Caco-2 (cell line): ENCODE data around the gene MPZ. TPM values are rescaled to one million over a fixed set of nuclear protein-coding genes. Genes with fewer than 3 reads are reported as not detected.
A peak's percentile ranks its signal among the peaks of the same experiment; 100 is the strongest.

Experiments used
- BruUV-seq: library from RNA; stranded (reverse); fragments of 400-500 nt; replicated peaks from 2 replicates; lab custom pipeline; 2021; lab: Mats Ljungman, UMichigan
- CTCF ChIA-PET: fragments of 300-600 bp; sonication (Branson Sonifier 250); formaldehyde crosslinking; loops from one replicate; lab custom pipeline; 2022; ENCODE audit warnings: antibody characterized with exemption; lab: Charles Lee
- POLR2A ChIA-PET: fragments of 300-600 bp; sonication (Branson Sonifier 250); formaldehyde crosslinking; loops from one replicate; lab custom pipeline; 2022; ENCODE audit warnings: antibody characterized with exemption; lab: Charles Lee
- DNase-seq, 2 experiments: peaks; one replicate each; pipeline versions ENCODE4 v3.0.0 to v3.0.0-alpha.2; 2020 to 2022
- H3K27me3 ChIP-seq: replicated peaks from 2 replicates; pipeline ENCODE4 v1.6.0; 2011; ENCODE audit warnings: low read length; ENCODE audit not compliant: control insufficient read depth, insufficient read depth
- H3K36me3 ChIP-seq: 2 replicates; pipeline ENCODE4 v1.5.1; 2011; ENCODE audit warnings: low read length; ENCODE audit not compliant: control insufficient read depth, insufficient read depth
- H3K4me1 ChIP-seq: fragments of 250-450 bp; sonication (Bioruptor Pico); 2 replicates; pipeline ENCODE4 v1.5.1; 2020; ENCODE audit warnings: mild to moderate bottlenecking
- H3K4me3 ChIP-seq: 2 replicates; pipeline ENCODE4 v1.5.1; 2011; ENCODE audit warnings: low read depth, mild to moderate bottlenecking, control low read depth, low read length
- H3K9me3 ChIP-seq: fragments of 250-450 bp; sonication (Bioruptor Pico); 2 replicates; pipeline ENCODE4 v1.5.1; 2020; ENCODE audit warnings: mild to moderate bottlenecking, moderate library complexity
- H3K27ac Mint-ChIP-seq: one replicate; pipeline ENCODE4 v1.8.0; 2022; ENCODE audit warnings: mixed read lengths; ENCODE audit not compliant: unreplicated experiment
- H3K27me3 Mint-ChIP-seq: one replicate; pipeline ENCODE4 v1.8.0; 2022; ENCODE audit warnings: mixed read lengths; ENCODE audit not compliant: insufficient read depth, unreplicated experiment
- H3K36me3 Mint-ChIP-seq: one replicate; pipeline ENCODE4 v1.8.0; 2022; ENCODE audit warnings: mild to moderate bottlenecking, mixed read lengths; ENCODE audit not compliant: insufficient read depth, unreplicated experiment
- H3K4me1 Mint-ChIP-seq: one replicate; pipeline ENCODE4 v1.8.0; 2022; ENCODE audit warnings: low read depth, mixed read lengths; ENCODE audit not compliant: unreplicated experiment
- H3K4me3 Mint-ChIP-seq: one replicate; pipeline ENCODE4 v1.8.0; 2022; ENCODE audit warnings: mild to moderate bottlenecking, moderate library complexity, mixed read lengths; ENCODE audit not compliant: unreplicated experiment
- H3K9me3 Mint-ChIP-seq: one replicate; pipeline ENCODE4 v1.8.0; 2022; ENCODE audit warnings: mixed read lengths; ENCODE audit not compliant: unreplicated experiment
- intact Hi-C: fragments of 100-400 bp; cut with micrococcal nuclease; formaldehyde crosslinking; loops from one replicate; pipeline ENCODE4 v1.10.0; 2022; ENCODE audit not compliant: unreplicated experiment
- total RNA-seq: library from RNA; stranded (reverse); gene quantifications from 2 replicates; pipeline ENCODE4 v1.2.3, GENCODE V29; 2022
- TF ChIP-seq, protein P1 (sequence below), 2 experiments: fragments of 200-600 bp in 1 of 2; IDR thresholded peaks; 1 replicate in 1 of 2; 2 replicates in 1 of 2; pipeline versions ENCODE4 v1.5.1 to v1.8.0; 2011 to 2022; ENCODE audit warnings: antibody characterized with exemption in 1 of 2, control low read depth in 1 of 2, inconsistent platforms in 1 of 2, low read depth in 1 of 2, low read length in 1 of 2, mild to moderate bottlenecking in 1 of 2, moderate library complexity in 1 of 2; ENCODE audit not compliant: insufficient read depth in 1 of 2, severe bottlenecking in 1 of 2, unreplicated experiment in 1 of 2

The MPZ gene
- total RNA-seq, 1 experiment from 2014 or later: 0.20 TPM

DNA sequence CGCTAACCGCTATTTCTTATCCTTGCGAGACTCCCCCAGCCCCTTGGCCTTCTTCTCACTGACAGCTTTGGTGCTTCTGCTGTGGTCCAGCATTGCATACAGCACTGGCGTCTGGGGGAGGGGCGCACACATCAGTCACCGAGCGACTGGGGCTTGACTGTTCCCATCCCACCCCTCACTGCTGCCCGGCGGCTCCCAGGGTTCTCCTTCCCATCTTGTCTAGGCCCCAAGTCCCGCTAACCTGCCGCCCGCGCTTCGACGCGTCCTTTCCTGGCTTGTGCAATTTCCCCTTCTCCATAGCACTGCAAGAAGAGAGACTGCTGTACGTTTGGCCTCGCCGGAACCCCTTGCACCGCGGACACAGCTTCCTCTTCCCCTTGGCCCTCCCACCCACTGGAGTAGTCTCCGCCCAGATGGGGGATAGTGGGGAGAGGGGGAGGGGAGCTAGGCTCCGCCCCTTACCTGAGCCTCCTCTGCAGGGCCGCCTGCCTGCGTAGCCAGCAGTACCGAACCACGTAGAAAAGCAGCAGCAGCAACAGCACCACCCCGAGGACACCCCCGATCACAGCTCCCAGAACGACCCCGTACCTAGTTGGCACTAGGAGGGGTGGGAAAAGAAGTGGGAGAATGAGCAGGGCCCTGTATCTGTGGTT lies 3.8 kb downstream of the MPZ start:
- Histone ChIP-seq H3K4me1 (0 out of 2 replicates have a peak, but pooled peaks cover 3% of the 10 kb centered on the region), H3K9me3 (no peaks in the 10 kb centered on the region), H3K27me3 (no peaks in the 10 kb centered on the region), H3K4me3 (no peak overlapping the region), H3K36me3 (no peaks in the 10 kb centered on the region)
- no peaks in the 10 kb centered on the region for H3K36me3 Mint-ChIP-seq
- H3K27me3 Mint-ChIP-seq: no peaks in the 10 kb centered on the region
- no peak for DNase-seq
- H3K9me3 Mint-ChIP-seq: no peaks in the 10 kb centered on the region
- POLR2A ChIA-PET: no interaction called here
- CTCF ChIA-PET: no interaction called here
- TF ChIP-seq, protein P1, sequence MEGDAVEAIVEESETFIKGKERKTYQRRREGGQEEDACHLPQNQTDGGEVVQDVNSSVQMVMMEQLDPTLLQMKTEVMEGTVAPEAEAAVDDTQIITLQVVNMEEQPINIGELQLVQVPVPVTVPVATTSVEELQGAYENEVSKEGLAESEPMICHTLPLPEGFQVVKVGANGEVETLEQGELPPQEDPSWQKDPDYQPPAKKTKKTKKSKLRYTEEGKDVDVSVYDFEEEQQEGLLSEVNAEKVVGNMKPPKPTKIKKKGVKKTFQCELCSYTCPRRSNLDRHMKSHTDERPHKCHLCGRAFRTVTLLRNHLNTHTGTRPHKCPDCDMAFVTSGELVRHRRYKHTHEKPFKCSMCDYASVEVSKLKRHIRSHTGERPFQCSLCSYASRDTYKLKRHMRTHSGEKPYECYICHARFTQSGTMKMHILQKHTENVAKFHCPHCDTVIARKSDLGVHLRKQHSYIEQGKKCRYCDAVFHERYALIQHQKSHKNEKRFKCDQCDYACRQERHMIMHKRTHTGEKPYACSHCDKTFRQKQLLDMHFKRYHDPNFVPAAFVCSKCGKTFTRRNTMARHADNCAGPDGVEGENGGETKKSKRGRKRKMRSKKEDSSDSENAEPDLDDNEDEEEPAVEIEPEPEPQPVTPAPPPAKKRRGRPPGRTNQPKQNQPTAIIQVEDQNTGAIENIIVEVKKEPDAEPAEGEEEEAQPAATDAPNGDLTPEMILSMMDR (IDR thresholded peaks at IDR 0.05; ENCODE audit: insufficient read depth in 1 of 2, low read depth in 1 of 2, low read length in 1 of 2, severe bottlenecking in 1 of 2, unreplicated experiment in 1 of 2): no peak
- no peak overlapping the region for H3K4me3 Mint-ChIP-seq
- H3K4me1 Mint-ChIP-seq: no peaks in the 10 kb centered on the region
- intact Hi-C loops: no loop called here
- no peak overlapping the region for H3K27ac Mint-ChIP-seq
- no TSS peak for BruUV-seq

DNA sequence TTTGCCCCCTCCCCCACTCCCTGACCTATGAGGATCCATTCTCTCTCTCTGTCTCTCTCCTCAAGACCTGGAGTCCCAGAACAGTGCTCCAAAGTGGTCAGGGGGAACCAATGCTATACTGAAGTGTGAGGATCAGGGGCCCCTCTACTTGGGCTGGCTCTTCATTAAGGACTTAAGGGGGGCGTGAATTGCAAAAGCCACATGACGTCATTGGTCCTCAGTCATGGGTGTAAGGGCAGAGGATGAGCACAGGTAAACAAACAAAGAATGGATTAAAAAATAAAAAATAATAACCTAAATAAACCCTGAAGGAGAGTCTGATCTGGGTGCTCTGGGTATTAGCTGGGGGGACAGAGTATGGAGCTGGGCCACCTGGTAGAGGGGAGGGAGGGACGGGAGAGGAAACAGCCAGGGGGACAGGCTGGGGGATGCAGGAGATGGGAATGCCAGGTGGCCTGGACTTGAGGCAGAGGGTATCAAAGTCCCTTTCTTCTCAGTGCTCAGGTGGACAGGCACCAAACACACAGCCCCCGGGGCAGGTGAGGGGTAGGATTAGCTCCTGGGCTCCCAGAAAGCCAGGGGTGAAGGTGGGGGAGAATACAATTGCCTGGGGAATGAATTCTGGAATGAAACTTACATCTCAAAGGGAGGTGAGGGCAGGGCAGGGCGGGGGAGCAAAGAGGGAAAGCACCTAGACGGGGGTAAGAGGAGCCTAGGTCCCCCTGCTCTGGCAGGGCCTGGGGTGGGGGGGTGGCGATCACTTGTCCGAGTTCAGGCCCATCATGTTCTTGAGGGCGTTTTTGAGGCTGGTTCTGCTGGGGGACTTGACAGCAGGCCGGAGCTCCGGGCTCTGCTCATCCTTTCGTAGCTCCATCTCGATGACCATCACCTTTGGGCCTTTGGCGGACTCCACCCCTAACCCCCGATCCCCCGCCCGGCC lies 4.6 kb downstream of the MPZ start:
- H3K36me3 ChIP-seq: no peaks in the 10 kb centered on the region
- DNase-seq: no peak
- H3K4me3 ChIP-seq: no peak overlapping the region
- peak overlapping the region; percentile 19 for H3K27ac Mint-ChIP-seq
- no peaks in the 10 kb centered on the region for H3K9me3 ChIP-seq
- 0 out of 2 replicates have a peak, but pooled peaks cover 3% of the 10 kb centered on the region for H3K4me1 ChIP-seq
- no peaks in the 10 kb centered on the region for H3K27me3 ChIP-seq
- ChIA-PET POLR2A (no interaction called here), CTCF (no interaction called here)
- no peaks in the 10 kb centered on the region for H3K4me1 Mint-ChIP-seq
- no peaks in the 10 kb centered on the region for H3K36me3 Mint-ChIP-seq
- H3K9me3 Mint-ChIP-seq: no peaks in the 10 kb centered on the region
- intact Hi-C loops: no loop called here
- no peaks in the 10 kb centered on the region for H3K27me3 Mint-ChIP-seq
- H3K4me3 Mint-ChIP-seq: no peak overlapping the region
- BruUV-seq: no TSS peak
- TF ChIP-seq, protein P1 (IDR thresholded peaks at IDR 0.05; ENCODE audit: insufficient read depth in 1 of 2, low read depth in 1 of 2, low read length in 1 of 2, severe bottlenecking in 1 of 2, unreplicated experiment in 1 of 2): no peak

GRCh38 chr1:161300478-161300877 lies 9.3 kb downstream of the MPZ start:
- no peaks in the 10 kb centered on the region for H3K9me3 Mint-ChIP-seq
- no peak for DNase-seq
- H3K27me3 ChIP-seq: no peaks in the 10 kb centered on the region
- H3K27ac Mint-ChIP-seq: no peak overlapping the region
- H3K4me3 Mint-ChIP-seq: no peak overlapping the region
- H3K4me3 ChIP-seq: no peak overlapping the region
- no peaks in the 10 kb centered on the region for H3K36me3 Mint-ChIP-seq
- no peaks in the 10 kb centered on the region for H3K4me1 Mint-ChIP-seq
- no peaks in the 10 kb centered on the region for H3K27me3 Mint-ChIP-seq
- intact Hi-C loops: no loop called here
- no peaks in the 10 kb centered on the region for H3K4me1 ChIP-seq
- no peaks in the 10 kb centered on the region for H3K36me3 ChIP-seq
- BruUV-seq: no TSS peak
- POLR2A ChIA-PET: no interaction called here
- H3K9me3 ChIP-seq: no peaks in the 10 kb centered on the region
- CTCF ChIA-PET: no interaction called here
- TF ChIP-seq, protein P1 (IDR thresholded peaks at IDR 0.05; ENCODE audit: insufficient read depth in 1 of 2, low read depth in 1 of 2, low read length in 1 of 2, severe bottlenecking in 1 of 2, unreplicated experiment in 1 of 2): no peak
